Stimulated activated CD4-positive, alpha-beta T cell treated with anti-CD3 and anti-CD28 coated beads, Interleukin-15, amount 100 ng/mL, for 48 hours (primary cell): Measurements from ENCODE around the gene SLC39A1.
A peak's percentile ranks its signal among the peaks of the same experiment; 100 is the strongest.

ENCODE experiments used
- DNase-seq, 2 donors: peaks; one replicate each; pipeline ENCODE4 v3.0.0-alpha.2; 2020; ENCODE audit warnings: low read depth in 2 of 2

Gene SLC39A1

DNA sequence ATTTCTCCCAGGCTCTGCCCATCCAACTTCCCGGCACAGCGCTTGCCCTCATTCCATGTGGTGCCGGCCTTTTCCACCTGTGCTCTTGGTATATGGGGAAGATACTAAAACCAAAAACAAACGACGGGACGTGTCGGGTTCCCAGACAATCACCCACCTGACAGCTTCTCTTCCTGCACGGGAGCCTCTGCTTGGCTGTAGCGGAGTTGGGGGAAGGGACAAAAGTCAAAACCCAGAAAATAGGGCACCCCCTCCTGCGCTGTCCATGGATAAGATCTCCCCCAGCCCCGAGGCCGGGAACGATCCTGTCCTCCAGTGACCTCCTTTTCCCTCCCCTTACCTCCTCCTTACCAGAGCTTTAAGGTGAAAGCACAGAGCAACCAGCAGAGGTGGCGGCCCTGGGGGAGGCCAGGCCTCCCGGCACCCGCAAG is 13.5 kb upstream of the SLC39A1 start:
- DNase-seq: no peak

GRCh38 chr1:153973525-153973924 is 10.2 kb upstream of the SLC39A1 start:
- no peak for DNase-seq

DNA sequence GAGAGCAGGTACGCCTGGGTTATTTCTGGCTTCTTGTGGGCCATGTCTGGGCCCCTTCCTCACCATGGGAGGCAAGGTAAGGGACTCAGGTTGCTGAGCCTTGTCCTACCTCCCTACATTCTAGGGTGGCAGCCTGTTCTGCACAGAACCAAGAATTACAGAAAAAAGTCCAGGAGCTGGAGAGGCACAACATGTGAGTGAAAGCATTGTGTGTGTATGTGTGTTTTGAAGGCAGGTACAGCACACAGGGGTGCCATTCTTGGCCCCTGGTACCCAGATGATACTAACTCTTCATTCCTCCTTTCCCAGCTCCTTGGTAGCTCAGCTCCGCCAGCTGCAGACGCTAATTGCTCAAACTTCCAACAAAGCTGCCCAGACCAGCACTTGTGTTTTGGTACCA is 9.7 kb upstream of the SLC39A1 start:
- no peak for DNase-seq

- no peak for DNase-seq
Observed at GRCh38 chr1:153970346-153970745, 7.0 kb upstream of the SLC39A1 start.

- DNase-seq: no peak
Observed at GRCh38 chr1:153968972-153969371, 5.6 kb upstream of the SLC39A1 start.

- DNase-seq: no peak
Observed at GRCh38 chr1:153968408-153968807, 5.1 kb upstream of the SLC39A1 start.

DNA sequence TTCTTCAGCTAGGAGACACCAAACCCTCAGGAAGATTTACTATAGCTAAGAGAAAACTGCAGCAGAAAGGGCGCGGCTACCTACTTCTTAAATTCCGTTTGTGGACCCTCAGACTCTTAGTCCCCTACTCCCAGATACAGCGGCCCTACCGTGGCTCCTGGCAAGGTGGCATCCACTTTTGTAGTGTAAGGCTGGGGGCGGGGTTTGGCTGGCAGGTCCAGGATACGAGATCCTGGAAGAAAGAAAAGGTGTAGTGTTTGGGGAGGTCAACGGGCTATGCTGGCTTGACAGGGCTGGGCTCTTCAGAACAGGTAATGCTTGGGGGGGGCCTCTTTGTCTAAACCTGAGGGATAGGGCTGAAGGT is 4.6 kb upstream of the SLC39A1 start:
- no peak for DNase-seq

- peak; percentile 74 to 76 for DNase-seq
Observed at GRCh38 chr1:153967107-153967999, 4.0 kb upstream of the SLC39A1 start, which contains the start of gene CREB3L4. Gene CREB3L4 (plus strand): TSS chr1:153967902. CDS start chr1:153968526, 624 bp downstream.

GRCh38 chr1:153963850-153964331 is 554 bp upstream of the SLC39A1 start:
- no peak for DNase-seq

DNA sequence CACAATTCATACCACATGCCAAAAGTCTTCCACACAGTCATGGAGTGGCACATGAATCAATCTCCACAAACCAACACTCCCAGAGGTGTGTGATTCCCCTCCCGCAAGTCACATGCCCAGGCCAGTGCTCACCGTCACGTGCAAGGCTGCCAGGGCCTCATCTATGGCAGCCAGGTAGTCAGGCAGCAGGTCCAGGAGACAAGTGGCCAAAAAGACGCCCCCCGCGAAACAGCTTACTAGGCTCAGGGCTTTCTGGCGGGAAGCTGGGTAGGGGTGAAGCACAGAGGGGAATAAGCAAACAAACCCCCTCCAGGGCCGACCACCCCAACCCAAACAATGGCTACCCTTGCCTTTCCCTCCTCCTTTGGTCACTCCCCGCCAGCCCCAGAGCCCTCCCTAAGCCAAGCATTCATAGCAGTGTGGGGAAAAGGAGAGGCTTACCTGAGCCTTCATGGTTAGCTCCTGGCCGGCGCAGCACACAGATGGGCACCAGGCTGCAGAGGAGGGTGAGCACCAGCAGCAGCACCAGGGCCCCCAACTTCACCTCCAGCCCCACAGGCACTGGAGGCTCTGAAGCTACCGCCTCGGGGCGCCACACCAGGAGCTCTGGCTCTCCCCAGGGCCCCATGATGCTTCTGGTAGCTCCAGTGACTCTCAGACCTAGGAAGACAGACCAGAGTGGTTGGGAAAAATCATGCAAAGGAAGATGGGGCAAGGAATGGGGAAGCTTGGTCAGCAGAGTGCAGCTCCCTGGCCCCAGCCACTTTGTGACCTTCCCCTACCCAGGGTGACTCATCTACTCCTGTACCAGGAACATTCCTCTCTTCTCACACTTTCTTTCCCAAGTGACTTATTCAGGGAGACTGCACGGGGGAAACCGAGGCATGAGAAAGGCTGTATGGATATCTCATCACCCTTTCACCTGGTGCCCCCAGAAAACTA is 978 bp downstream of the SLC39A1 start:
- DNase-seq: no peak

DNA sequence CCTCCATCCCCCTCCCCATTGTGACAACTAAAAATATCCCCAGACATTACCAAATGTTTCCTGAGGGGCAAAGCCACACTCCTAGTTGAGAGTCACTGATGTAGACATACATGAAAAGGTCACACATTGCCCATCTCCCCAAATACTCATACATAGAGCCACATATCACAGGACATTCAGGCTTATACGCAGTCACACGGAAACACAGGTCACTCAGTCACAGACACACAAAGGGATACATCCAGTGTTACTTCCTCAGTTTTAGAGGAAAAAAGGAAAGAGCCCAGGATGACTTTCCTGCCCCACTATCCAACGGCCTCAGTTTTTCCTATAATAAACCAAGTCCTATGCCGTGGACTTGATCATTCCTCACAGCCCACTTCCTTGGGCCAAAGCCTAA is 1.9 kb downstream of the SLC39A1 start:
- no peak for DNase-seq

- no peak for DNase-seq
Observed at GRCh38 chr1:153960206-153960605, 3.1 kb downstream of the SLC39A1 start.

DNA sequence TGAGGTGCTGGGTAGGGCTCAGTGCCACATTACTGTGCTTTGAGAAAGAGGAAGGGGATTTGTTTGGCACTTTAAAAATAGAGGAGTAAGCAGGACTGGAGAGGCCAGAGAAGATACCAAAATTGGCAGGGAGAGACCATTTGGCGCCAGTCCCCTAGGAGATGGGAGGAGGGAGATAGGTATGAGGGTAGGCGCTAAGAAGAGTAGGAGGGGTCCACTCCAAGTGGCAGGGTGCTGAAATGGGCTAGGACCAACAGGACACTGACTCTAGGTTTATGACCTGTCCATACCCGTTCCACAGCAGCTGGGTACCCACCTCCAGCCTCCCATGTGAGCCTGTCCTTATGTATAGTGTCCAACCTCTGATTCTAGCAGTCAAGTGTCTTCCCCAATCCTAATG is 3.9 kb downstream of the SLC39A1 start:
- DNase-seq: no peak

DNA sequence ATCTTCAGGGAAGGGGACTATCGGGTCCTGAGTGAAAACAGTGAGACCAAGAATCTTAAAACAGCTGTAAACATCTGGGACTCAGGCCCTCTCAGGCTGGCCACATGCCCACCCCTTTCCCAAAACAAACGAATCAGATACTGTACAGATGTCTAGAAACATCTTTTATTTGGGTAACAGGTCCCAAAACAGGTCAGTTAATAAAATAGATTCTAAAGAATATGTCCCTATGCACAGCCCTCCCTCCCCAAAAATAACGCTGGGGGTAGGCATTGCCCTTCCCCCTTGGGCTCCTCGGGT is 4.4 kb downstream of the SLC39A1 start:
- no peak for DNase-seq

- peak; percentile 95 to 96 for DNase-seq
Observed at GRCh38 chr1:153958111-153958960, 5.0 kb downstream of the SLC39A1 start, which contains the start of gene CRTC2. Gene CRTC2 (minus strand): TSS chr1:153958612. CDS start chr1:153958497, 115 bp downstream.

DNA sequence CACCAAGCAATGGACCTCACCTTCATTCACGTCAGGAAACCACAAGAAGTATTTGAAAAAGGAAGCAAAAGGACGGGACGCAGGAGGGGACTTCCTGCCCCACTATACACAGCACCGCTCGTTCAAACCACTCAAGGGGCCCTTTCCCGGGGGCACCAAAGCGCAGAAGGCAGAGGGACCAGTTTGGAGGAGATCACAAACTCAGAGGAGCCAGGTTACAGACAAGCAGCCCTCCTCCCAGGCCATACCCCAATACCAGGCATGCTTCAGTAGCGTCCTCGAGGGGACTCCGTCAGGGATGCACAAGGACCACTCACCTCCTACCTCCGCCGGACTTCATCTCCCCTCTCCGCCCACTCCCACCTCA is 5.6 kb downstream of the SLC39A1 start:
- DNase-seq: no peak

GRCh38 chr1:153956997-153957715 is 6.2 kb downstream of the SLC39A1 start:
- no peak for DNase-seq

DNA sequence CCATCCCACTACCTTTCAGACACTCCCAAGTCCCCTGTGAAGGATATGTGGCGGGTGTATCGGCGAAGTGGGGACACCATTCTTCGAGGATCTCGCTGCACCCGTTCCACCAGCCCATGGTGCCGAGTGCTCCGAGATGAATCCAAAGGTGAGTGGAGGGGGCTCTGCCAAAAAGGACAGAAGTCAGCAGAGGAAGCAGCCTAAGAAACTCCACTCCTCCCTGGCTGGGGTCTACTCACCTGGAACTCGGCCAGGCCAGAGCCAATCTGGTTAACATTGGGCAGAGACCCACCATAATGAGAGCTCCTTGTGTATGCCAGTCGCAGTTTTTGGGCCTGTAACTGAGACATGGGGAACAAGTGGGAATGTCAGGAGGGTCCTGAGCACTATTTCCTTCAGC is 8.5 kb downstream of the SLC39A1 start:
- DNase-seq: no peak

DNA sequence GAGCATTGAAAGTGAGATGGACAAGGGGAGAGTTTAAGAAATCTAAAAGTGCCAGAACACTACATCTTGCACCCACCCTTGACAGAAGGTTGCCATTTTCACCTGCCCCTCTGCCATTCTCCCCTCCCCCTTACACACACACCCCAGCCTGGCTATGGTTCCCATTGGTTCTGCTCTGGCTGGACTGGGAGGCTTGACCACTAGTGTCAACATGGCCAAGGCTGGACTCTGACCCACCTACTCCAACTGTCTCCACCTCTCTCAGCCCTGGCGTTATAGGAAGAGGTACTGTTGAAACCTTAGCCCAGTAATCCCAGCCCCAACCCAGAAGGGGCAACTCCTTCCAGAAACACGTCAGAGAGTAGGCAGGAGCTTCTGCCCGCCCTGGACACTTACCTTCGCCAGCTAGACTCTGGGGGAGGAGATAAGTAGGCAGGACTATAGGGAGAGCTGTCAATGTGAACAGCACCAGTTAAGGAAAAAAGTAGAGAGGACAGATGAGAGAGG is 9.4 kb downstream of the SLC39A1 start:
- no peak for DNase-seq

DNA sequence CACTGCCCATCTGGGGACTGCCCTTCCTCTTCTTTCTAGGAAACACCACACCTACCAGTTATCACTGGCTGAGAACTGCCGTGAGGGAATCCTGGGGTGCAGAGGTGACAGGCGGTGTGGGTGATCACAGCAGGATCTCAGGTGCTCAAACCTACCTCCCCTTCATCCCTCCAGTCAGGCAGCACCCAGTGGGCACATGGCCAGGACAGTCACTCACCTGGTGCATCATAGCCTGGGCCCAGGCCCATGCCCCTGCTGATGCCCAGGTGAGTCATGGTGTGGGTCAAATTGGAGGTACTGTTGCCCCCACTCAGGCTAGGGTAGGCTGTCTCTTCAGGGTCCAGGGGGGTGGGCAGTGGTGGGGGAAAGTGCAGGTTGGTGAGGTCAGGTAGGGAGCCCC is 11.5 kb downstream of the SLC39A1 start:
- no peak for DNase-seq

GRCh38 chr1:153951183-153951582 is 12.2 kb downstream of the SLC39A1 start:
- no peak for DNase-seq
